ENCODE results near the gene GUK1.

The GUK1 gene

DNA sequence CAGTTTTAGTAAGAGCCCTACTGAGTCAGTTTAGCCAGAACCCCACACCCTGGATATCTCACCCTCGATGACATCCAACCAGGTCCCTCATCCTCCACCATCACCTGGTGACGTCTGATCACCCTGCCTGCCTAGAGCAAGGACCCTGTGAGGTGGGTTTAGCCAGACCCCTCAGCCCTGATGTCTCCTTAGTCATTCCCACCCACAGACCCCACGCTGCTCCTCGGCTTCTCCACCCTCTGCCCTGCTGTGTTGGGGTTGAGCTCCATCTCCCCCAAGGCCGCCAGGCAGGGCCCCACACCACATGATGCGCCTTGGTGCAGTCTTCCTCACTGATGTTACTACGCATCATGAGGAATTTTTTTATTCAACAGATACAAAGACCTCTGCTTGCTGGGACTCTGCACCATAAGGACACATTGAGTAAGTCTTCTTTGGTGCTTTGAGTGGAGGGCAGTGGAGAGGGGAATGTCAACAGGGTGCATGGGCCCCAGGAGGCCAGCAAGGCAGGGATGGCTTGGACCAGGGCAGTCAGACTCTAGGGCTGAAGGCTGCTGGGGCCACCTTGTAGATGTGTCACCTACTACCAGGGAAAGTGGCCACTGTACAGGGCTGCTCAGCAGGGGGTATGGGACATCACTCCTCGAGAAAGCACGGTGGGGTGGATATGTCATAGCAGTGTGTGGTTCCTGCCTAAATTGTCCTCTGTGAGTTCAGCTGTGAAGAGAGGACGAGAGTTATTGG lies 23.9 kb downstream of the GUK1 start:
- no peak for DNase-seq

- no peak for DNase-seq
Measured at GRCh38 chr1:228164561-228165371, 24.7 kb downstream of the GUK1 start.

GRCh38 chr1:228165372-228166169 lies 25.5 kb downstream of the GUK1 start, which contains the start of gene IBA57:
Gene IBA57 (plus strand): TSS chr1:228165804. CDS start chr1:228165817, 13 bp downstream.
- peak; percentile 100 for DNase-seq

DNA sequence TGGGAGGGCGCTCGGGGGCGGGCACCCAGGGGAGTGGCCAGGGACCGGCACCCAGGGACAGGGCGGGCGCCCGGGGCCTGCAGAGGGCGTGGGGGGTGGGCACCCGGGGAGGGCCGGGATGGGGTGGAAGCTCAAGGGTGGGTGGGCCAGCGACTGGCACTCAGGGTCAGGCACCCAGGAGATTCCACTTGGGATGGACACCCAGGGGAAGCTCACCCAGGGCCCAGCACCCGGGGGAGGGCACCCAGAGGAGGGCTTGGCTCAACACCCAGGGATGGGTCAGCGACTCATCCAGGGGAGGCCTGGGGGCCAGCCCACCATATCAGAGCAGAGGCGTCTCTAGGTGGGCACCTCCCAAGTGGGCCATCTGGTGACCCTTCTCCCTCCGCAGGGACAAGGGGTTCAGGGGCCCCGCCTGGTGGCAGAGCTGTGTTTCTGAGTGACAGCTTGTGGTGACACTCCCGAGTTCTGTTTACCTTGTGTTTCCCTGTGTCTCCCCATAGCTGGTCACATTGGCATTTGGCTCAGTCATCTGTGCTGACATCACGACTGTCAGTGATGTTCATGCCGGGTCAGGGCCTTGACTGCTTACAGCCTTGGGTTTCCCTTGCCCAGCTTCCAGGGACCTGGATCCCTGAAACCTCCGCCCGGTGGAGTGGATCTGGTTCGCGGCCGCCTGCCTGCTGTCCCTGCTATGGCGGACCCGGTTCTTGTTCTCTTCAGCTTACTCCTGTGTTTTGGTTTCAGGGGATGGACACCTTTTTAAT lies 26.3 kb downstream of the GUK1 start:
- DNase-seq, result peak; percentile 52

DNA sequence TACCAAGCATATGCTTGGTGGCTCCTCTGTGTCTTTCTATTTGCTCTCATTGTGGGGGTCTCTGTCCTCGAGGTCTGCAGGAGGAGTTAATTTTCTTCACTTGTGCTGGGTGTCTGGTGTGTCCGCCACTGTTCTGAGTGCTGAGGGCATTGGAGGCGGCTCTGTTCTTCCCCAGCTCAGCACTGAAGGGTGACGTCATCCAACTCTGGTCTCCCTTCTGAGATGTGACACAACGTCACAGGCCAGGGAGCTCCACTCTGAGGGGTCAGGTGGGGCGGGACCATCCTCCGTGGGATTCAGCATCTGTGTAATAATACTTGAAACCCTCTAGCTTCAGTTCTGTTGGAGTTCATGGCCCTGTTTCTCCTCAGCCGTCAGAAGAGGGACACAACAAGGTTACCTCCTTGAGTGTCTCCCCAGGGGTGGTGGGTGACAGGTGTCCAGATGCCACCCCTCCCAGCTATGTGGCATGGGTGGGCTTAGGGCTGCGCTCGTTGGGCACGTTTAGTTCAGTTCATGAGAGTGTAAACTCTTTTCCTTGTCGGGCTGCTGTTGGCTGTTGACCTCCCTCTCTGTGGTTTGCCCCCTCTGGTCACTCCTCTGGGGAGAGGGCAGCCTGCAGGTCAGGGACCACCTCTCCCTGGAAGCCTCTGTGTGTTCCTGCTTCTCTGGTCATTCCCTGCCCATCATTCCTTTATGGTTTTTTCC lies 28.6 kb downstream of the GUK1 start:
- DNase-seq, result no peak

- DNase-seq, result no peak
Measured at GRCh38 chr1:228169345-228169744, 29.3 kb downstream of the GUK1 start.

GRCh38 chr1:228170666-228171065 lies 30.6 kb downstream of the GUK1 start:
- no peak for DNase-seq

DNA sequence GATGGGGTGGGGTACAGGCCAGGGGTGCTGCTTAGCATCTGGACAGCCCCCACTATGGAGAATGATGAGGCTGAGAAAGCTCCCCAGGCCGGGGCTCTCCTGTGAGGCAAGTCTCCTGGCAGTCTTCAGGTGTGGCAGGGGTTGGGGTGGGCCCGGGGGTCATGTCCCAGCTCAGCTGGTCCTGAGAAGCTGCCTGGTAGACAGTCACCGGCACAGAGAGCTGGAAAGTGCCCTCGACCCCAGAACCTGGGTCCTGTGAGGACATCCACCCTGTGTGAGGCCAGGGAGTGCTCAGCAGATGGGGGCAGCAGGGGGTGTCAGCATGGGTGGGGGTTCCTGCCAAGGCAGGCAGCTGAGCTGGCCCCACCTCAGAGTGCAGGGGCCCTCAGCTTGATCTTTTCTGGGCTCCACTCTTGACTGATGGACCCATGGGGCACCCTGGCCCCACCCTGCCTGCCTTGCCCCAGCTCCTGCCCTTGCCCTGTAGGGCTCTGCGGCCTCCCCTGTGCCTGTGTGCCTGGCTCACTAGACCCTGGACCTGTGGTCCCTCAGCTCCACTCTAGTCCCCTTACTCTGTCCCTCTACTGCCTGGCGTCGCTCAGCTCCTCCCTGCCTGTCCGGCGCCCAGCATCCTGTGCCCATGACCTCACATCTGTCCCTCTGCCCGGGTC lies 31.3 kb downstream of the GUK1 start:
- DNase-seq, result no peak

- no peak for DNase-seq
Measured at GRCh38 chr1:228172591-228173527, 32.8 kb downstream of the GUK1 start.

DNA sequence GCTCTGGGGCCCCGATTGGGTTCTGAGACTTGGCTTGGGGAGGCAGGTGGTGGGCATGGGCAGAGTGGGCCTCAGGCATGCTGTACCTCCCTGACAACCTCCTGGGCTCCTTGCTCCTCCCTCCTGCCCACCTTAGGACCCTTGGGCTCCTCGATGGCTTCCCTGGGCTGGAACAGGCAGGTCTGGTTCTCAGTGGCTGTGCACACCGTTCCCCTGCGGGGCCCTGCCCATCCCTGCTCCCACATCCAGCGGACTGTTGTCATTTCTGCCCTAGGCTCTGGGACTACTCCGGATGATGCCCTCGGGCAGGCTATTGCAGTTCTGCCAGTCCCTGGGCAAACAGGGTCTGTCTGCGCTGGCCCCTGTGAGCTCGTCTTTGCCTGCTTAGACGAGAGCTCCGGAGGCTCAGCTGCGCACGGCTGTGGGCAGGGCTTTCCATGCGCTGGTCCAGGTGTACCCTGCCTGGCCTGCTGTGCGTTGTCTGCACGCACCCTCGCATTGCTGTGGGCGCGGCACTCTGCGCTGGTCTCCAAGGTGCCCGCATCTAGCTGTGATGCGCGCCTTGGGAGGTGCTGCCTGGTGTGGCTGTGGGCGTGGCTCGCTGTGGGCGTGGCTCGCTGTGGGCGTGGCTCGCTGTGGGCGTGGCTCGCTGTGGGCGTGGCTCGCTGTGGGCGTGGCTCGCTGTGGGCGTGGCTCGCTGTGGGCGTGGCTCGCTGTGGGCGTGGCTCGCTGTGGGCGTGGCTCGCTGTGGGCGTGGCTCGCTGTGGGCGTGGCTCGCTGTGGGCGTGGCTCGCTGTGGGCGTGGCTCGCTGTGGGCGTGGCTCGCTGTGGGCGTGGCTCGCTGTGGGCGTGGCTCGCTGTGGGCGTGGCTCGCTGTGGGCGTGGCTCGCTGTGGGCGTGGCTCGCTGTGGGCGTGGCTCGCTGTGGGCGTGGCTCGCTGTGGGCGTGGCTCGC lies 33.7 kb downstream of the GUK1 start:
- DNase-seq, result peak; percentile 27

GRCh38 chr1:228174482-228175315 lies 34.6 kb downstream of the GUK1 start:
- peak; percentile 39 for DNase-seq

DNA sequence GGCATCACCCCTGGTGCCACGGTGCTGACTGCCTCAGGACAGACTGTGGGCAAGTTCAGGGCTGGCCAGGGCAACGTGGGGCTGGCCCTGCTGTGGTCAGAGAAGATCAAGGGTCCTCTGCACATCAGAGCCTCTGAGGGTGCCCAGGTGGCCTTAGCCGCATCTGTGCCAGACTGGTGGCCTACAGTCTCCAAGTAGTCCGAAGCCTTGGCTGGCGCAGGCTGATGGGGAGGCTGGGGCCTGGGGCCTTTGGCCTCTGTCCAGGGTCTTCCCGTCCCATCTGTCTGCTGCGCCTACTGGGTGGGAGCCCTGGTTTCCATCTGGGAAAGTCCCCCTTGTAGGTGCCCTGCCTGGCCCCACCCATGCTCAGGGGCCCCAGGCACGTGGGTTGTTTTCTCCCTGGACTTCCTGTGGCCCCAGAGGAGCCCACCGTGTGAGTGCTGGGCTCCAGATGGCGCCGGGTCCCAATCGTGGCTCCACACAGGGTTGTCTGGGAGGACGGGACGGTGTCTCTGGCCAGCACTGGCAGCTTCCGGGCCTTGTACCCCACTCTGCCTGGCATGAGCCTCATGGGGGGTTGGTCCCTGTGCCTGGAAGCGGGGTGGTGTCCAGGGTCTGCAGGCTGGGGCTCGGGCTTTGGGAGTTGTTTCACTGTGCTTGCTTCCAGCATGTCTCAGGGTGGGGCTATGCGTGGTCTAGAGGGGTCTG lies 35.4 kb downstream of the GUK1 start:
- no peak for DNase-seq

GRCh38 chr1:228176024-228176395 lies 35.9 kb downstream of the GUK1 start:
- DNase-seq, result no peak

GRCh38 chr1:228176461-228177182 lies 36.5 kb downstream of the GUK1 start:
- no peak for DNase-seq

GRCh38 chr1:228177183-228177475 lies 37.0 kb downstream of the GUK1 start:
- DNase-seq, result no peak

All from T-helper 9 cell (primary cell).